Measurements from ENCODE around the gene GAD2.

The GAD2 gene

GRCh38 chr10:26216585-26217395 lies at the start of gene GAD2:
GAD2 (plus strand) TSS chr10:26216774; CDS start chr10:26216810, 36 bp downstream.
- Histone ChIP-seq H3K36me3 (ENCODE audit: control insufficient read depth in 5 of 5, insufficient read depth in 5 of 5, low read length in 5 of 5) (no peaks in the 10 kb centered on the region), H3K9me3 (ENCODE audit: control insufficient read depth in 5 of 5, low read length in 5 of 5) (peaks cover 0 to 3% (median 0%) of the 10 kb centered on the region in 5 donors), H3K27ac (ENCODE audit: low read depth, low read length) (no peak within 1 kb of the TSS), H3K4me1 (ENCODE audit: control insufficient read depth in 5 of 5, insufficient read depth in 5 of 5, low read length in 5 of 5) (peaks cover 0 to 33% (median 30%) of the 10 kb centered on the region in 5 donors), H3K4me3 (ENCODE audit: low read depth in 1 of 5, low read length in 5 of 5) (peak within 1 kb of the TSS in 4 of 5 donors; percentile 11 to 49 (median 14)), H3K9ac (ENCODE audit: low read length in 5 of 5) (no peak within 1 kb of the TSS), H3K27me3 (ENCODE audit: control insufficient read depth in 5 of 5, insufficient read depth in 4 of 5, low read length in 5 of 5) (peaks cover 76 to 89% (median 86%) of the 10 kb centered on the region in 5 donors)

GRCh38 chr10:26169466-26169865 lies 47.1 kb upstream of the GAD2 start:
- Histone ChIP-seq H3K9ac (ENCODE audit: low read length in 5 of 5) (no peak overlapping the region), H3K27ac (ENCODE audit: low read depth, low read length) (no peak overlapping the region), H3K4me1 (ENCODE audit: control insufficient read depth in 5 of 5, insufficient read depth in 5 of 5, low read length in 5 of 5) (peaks cover 0 to 5% (median 0%) of the 10 kb centered on the region in 5 donors), H3K4me3 (ENCODE audit: low read depth in 1 of 5, low read length in 5 of 5) (no peak overlapping the region), H3K9me3 (ENCODE audit: control insufficient read depth in 5 of 5, low read length in 5 of 5) (no peaks in the 10 kb centered on the region), H3K36me3 (ENCODE audit: control insufficient read depth in 5 of 5, insufficient read depth in 5 of 5, low read length in 5 of 5) (no peaks in the 10 kb centered on the region), H3K27me3 (ENCODE audit: control insufficient read depth in 5 of 5, insufficient read depth in 4 of 5, low read length in 5 of 5) (no peaks in the 10 kb centered on the region)

GRCh38 chr10:26172131-26172530 lies 44.4 kb upstream of the GAD2 start:
- H3K27ac ChIP-seq (ENCODE audit: low read depth, low read length): no peak overlapping the region
- no peak overlapping the region for H3K4me3 ChIP-seq (ENCODE audit: low read depth in 1 of 5, low read length in 5 of 5)
- H3K9ac ChIP-seq (ENCODE audit: low read length in 5 of 5): no peak overlapping the region
- H3K27me3 ChIP-seq (ENCODE audit: control insufficient read depth in 5 of 5, insufficient read depth in 4 of 5, low read length in 5 of 5): peaks cover 0 to 2% (median 0%) of the 10 kb centered on the region in 5 donors
- peaks cover 0 to 5% (median 0%) of the 10 kb centered on the region in 5 donors for H3K4me1 ChIP-seq (ENCODE audit: control insufficient read depth in 5 of 5, insufficient read depth in 5 of 5, low read length in 5 of 5)
- H3K36me3 ChIP-seq (ENCODE audit: control insufficient read depth in 5 of 5, insufficient read depth in 5 of 5, low read length in 5 of 5): no peaks in the 10 kb centered on the region
- no peaks in the 10 kb centered on the region for H3K9me3 ChIP-seq (ENCODE audit: control insufficient read depth in 5 of 5, low read length in 5 of 5)

GRCh38 chr10:26173837-26174236 lies 42.7 kb upstream of the GAD2 start:
- Histone ChIP-seq H3K9ac (ENCODE audit: low read length in 5 of 5) (no peak overlapping the region), H3K27me3 (ENCODE audit: control insufficient read depth in 5 of 5, insufficient read depth in 4 of 5, low read length in 5 of 5) (peaks cover 0 to 2% (median 0%) of the 10 kb centered on the region in 5 donors), H3K36me3 (ENCODE audit: control insufficient read depth in 5 of 5, insufficient read depth in 5 of 5, low read length in 5 of 5) (no peaks in the 10 kb centered on the region), H3K4me3 (ENCODE audit: low read depth in 1 of 5, low read length in 5 of 5) (no peak overlapping the region), H3K4me1 (ENCODE audit: control insufficient read depth in 5 of 5, insufficient read depth in 5 of 5, low read length in 5 of 5) (peaks cover 0 to 5% (median 0%) of the 10 kb centered on the region in 5 donors), H3K27ac (ENCODE audit: low read depth, low read length) (no peak overlapping the region), H3K9me3 (ENCODE audit: control insufficient read depth in 5 of 5, low read length in 5 of 5) (no peaks in the 10 kb centered on the region)

- Histone ChIP-seq H3K4me3 (ENCODE audit: low read depth in 1 of 5, low read length in 5 of 5) (no peak overlapping the region), H3K27ac (ENCODE audit: low read depth, low read length) (no peak overlapping the region), H3K27me3 (ENCODE audit: control insufficient read depth in 5 of 5, insufficient read depth in 4 of 5, low read length in 5 of 5) (peaks cover 0 to 2% (median 0%) of the 10 kb centered on the region in 5 donors), H3K4me1 (ENCODE audit: control insufficient read depth in 5 of 5, insufficient read depth in 5 of 5, low read length in 5 of 5) (peaks cover 0 to under 1% (median 0%) of the 10 kb centered on the region in 5 donors), H3K36me3 (ENCODE audit: control insufficient read depth in 5 of 5, insufficient read depth in 5 of 5, low read length in 5 of 5) (no peaks in the 10 kb centered on the region), H3K9ac (ENCODE audit: low read length in 5 of 5) (no peak overlapping the region), H3K9me3 (ENCODE audit: control insufficient read depth in 5 of 5, low read length in 5 of 5) (no peaks in the 10 kb centered on the region)
These were observed 39.2 kb upstream of the GAD2 start for GRCh38 chr10:26177341-26177740.

- Histone ChIP-seq H3K27ac (ENCODE audit: low read depth, low read length) (no peak overlapping the region), H3K36me3 (ENCODE audit: control insufficient read depth in 5 of 5, insufficient read depth in 5 of 5, low read length in 5 of 5) (no peaks in the 10 kb centered on the region), H3K4me3 (ENCODE audit: low read depth in 1 of 5, low read length in 5 of 5) (no peak overlapping the region), H3K4me1 (ENCODE audit: control insufficient read depth in 5 of 5, insufficient read depth in 5 of 5, low read length in 5 of 5) (no peaks in the 10 kb centered on the region), H3K9ac (ENCODE audit: low read length in 5 of 5) (no peak overlapping the region), H3K27me3 (ENCODE audit: control insufficient read depth in 5 of 5, insufficient read depth in 4 of 5, low read length in 5 of 5) (no peaks in the 10 kb centered on the region), H3K9me3 (ENCODE audit: control insufficient read depth in 5 of 5, low read length in 5 of 5) (no peaks in the 10 kb centered on the region)
These were observed 22.3 kb upstream of the GAD2 start for GRCh38 chr10:26194275-26194674.

- H3K27ac ChIP-seq (ENCODE audit: low read depth, low read length): no peak overlapping the region
- no peak overlapping the region for H3K4me3 ChIP-seq (ENCODE audit: low read depth in 1 of 5, low read length in 5 of 5)
- H3K36me3 ChIP-seq (ENCODE audit: control insufficient read depth in 5 of 5, insufficient read depth in 5 of 5, low read length in 5 of 5): no peaks in the 10 kb centered on the region
- H3K9ac ChIP-seq (ENCODE audit: low read length in 5 of 5): no peak overlapping the region
- no peaks in the 10 kb centered on the region for H3K9me3 ChIP-seq (ENCODE audit: control insufficient read depth in 5 of 5, low read length in 5 of 5)
- no peaks in the 10 kb centered on the region for H3K27me3 ChIP-seq (ENCODE audit: control insufficient read depth in 5 of 5, insufficient read depth in 4 of 5, low read length in 5 of 5)
- no peaks in the 10 kb centered on the region for H3K4me1 ChIP-seq (ENCODE audit: control insufficient read depth in 5 of 5, insufficient read depth in 5 of 5, low read length in 5 of 5)
These were observed 19.3 kb upstream of the GAD2 start for GRCh38 chr10:26197248-26197647.

GRCh38 chr10:26198119-26198518 lies 18.5 kb upstream of the GAD2 start:
- H3K9ac ChIP-seq (ENCODE audit: low read length in 5 of 5): no peak overlapping the region
- no peak overlapping the region for H3K27ac ChIP-seq (ENCODE audit: low read depth, low read length)
- H3K4me1 ChIP-seq (ENCODE audit: control insufficient read depth in 5 of 5, insufficient read depth in 5 of 5, low read length in 5 of 5): no peaks in the 10 kb centered on the region

GRCh38 chr10:26199841-26200240 lies 16.7 kb upstream of the GAD2 start:
- Histone ChIP-seq H3K27me3 (ENCODE audit: control insufficient read depth in 5 of 5, insufficient read depth in 4 of 5, low read length in 5 of 5) (no peaks in the 10 kb centered on the region), H3K4me3 (ENCODE audit: low read depth in 1 of 5, low read length in 5 of 5) (no peak overlapping the region), H3K36me3 (ENCODE audit: control insufficient read depth in 5 of 5, insufficient read depth in 5 of 5, low read length in 5 of 5) (no peaks in the 10 kb centered on the region), H3K4me1 (ENCODE audit: control insufficient read depth in 5 of 5, insufficient read depth in 5 of 5, low read length in 5 of 5) (no peaks in the 10 kb centered on the region), H3K27ac (ENCODE audit: low read depth, low read length) (no peak overlapping the region), H3K9me3 (ENCODE audit: control insufficient read depth in 5 of 5, low read length in 5 of 5) (no peaks in the 10 kb centered on the region), H3K9ac (ENCODE audit: low read length in 5 of 5) (no peak overlapping the region)

More at GRCh38 chr10:26198119-26198518, 18.5 kb upstream of the GAD2 start:
- Histone ChIP-seq H3K9me3 (ENCODE audit: control insufficient read depth in 5 of 5, low read length in 5 of 5) (no peaks in the 10 kb centered on the region), H3K27me3 (ENCODE audit: control insufficient read depth in 5 of 5, insufficient read depth in 4 of 5, low read length in 5 of 5) (no peaks in the 10 kb centered on the region), H3K4me3 (ENCODE audit: low read depth in 1 of 5, low read length in 5 of 5) (no peak overlapping the region), H3K36me3 (ENCODE audit: control insufficient read depth in 5 of 5, insufficient read depth in 5 of 5, low read length in 5 of 5) (no peaks in the 10 kb centered on the region)

- Histone ChIP-seq H3K27ac (ENCODE audit: low read depth, low read length) (no peak overlapping the region), H3K4me1 (ENCODE audit: control insufficient read depth in 5 of 5, insufficient read depth in 5 of 5, low read length in 5 of 5) (no peaks in the 10 kb centered on the region), H3K9ac (ENCODE audit: low read length in 5 of 5) (no peak overlapping the region), H3K9me3 (ENCODE audit: control insufficient read depth in 5 of 5, low read length in 5 of 5) (peaks cover 0 to 11% (median 0%) of the 10 kb centered on the region in 5 donors), H3K36me3 (ENCODE audit: control insufficient read depth in 5 of 5, insufficient read depth in 5 of 5, low read length in 5 of 5) (no peaks in the 10 kb centered on the region), H3K27me3 (ENCODE audit: control insufficient read depth in 5 of 5, insufficient read depth in 4 of 5, low read length in 5 of 5) (peaks cover 0 to 5% (median 0%) of the 10 kb centered on the region in 5 donors), H3K4me3 (ENCODE audit: low read depth in 1 of 5, low read length in 5 of 5) (no peak overlapping the region)
These were observed 11.4 kb upstream of the GAD2 start for GRCh38 chr10:26205223-26205622.
